HepG2 (cell line): ENCODE results near the gene OPRD1. TPM values are rescaled to one million over a fixed set of nuclear protein-coding genes. Genes with fewer than 3 reads are reported as not detected.

ENCODE experiments used
- AHR ChIP-seq: IDR thresholded peaks from 2 replicates; pipeline ENCODE4 v1.6.1; 2018; ENCODE audit warnings: missing genetic modification reagents, missing compliant biosample characterization
- ELF3 ChIP-seq: IDR thresholded peaks from 2 replicates; pipeline ENCODE4 v1.6.1; 2016; ENCODE audit warnings: missing genetic modification reagents, missing compliant biosample characterization
- HES4 ChIP-seq: sonication (generic); formaldehyde crosslinking; IDR thresholded peaks from 2 replicates; pipeline ENCODE4 v1.9.0; 2021; ENCODE audit warnings: mild to moderate bottlenecking, missing genetic modification reagents, borderline replicate concordance
- IRF2 ChIP-seq: IDR thresholded peaks from 2 replicates; pipeline ENCODE4 v1.6.1; 2018; ENCODE audit warnings: missing genetic modification reagents, missing compliant biosample characterization
- MIER3 ChIP-seq: IDR thresholded peaks from 2 replicates; pipeline ENCODE4 v1.6.1; 2016; ENCODE audit warnings: missing compliant biosample characterization, borderline replicate concordance
- PATZ1 ChIP-seq: sonication (generic); formaldehyde crosslinking; IDR thresholded peaks from 2 replicates; pipeline ENCODE4 v1.4.0; 2020; ENCODE audit warnings: missing genetic modification reagents
- SIN3B ChIP-seq: fragments of 150-350 bp; IDR thresholded peaks from 2 replicates; pipeline ENCODE4 v1.6.1; 2014; ENCODE audit warnings: low read length
- SMAD3 ChIP-seq: sonication (generic); formaldehyde crosslinking; IDR thresholded peaks from 2 replicates; pipeline ENCODE4 v1.4.0; 2020; ENCODE audit warnings: missing genetic modification reagents
- SMC3 ChIP-seq: IDR thresholded peaks from 2 replicates; pipeline ENCODE4 v1.6.1; 2011; ENCODE audit warnings: low read length, improper control_type of control experiment
- THRA ChIP-seq: sonication (generic); formaldehyde crosslinking; IDR thresholded peaks from 2 replicates; pipeline ENCODE4 v1.4.0; 2020; ENCODE audit warnings: missing genetic modification reagents, borderline replicate concordance
- ZFP91 ChIP-seq: sonication (generic); formaldehyde crosslinking; IDR thresholded peaks from 2 replicates; pipeline ENCODE4 v1.9.0; 2022; ENCODE audit warnings: missing genetic modification reagents, mild to moderate bottlenecking, borderline replicate concordance
- ZKSCAN1 ChIP-seq: fragments of 150-350 bp; IDR thresholded peaks from 2 replicates; pipeline ENCODE4 v1.6.1; 2014; ENCODE audit warnings: low read length
- ZMYM3 ChIP-seq: sonication (generic); formaldehyde crosslinking; IDR thresholded peaks from 2 replicates; pipeline ENCODE4 v1.5.1; 2020; ENCODE audit warnings: mild to moderate bottlenecking, missing genetic modification reagents
- ZNF101 ChIP-seq: sonication (generic); formaldehyde crosslinking; IDR thresholded peaks from 2 replicates; pipeline ENCODE4 v1.4.0; 2020; ENCODE audit warnings: mild to moderate bottlenecking, low read depth, missing genetic modification reagents, borderline replicate concordance
- ZNF224 ChIP-seq: sonication (generic); formaldehyde crosslinking; IDR thresholded peaks from 2 replicates; pipeline ENCODE4 v1.5.0; 2020; ENCODE audit warnings: mild to moderate bottlenecking, missing genetic modification reagents
- ZNF274 ChIP-seq: sonication (generic); formaldehyde crosslinking; IDR thresholded peaks from 2 replicates; pipeline ENCODE4 v1.5.1; 2020; ENCODE audit warnings: mild to moderate bottlenecking, missing genetic modification reagents
- ZNF350 ChIP-seq: sonication (generic); formaldehyde crosslinking; IDR thresholded peaks from 2 replicates; pipeline ENCODE4 v1.4.0; 2020; ENCODE audit warnings: mild to moderate bottlenecking, low read depth, missing genetic modification reagents, borderline replicate concordance
- ZNF589 ChIP-seq: sonication (generic); formaldehyde crosslinking; conservative IDR thresholded peaks from 2 replicates; pipeline ENCODE4 v1.8.0; 2022; ENCODE audit warnings: mild to moderate bottlenecking, moderate library complexity, missing genetic modification reagents
- ZNF614 ChIP-seq: IDR thresholded peaks from 2 replicates; pipeline ENCODE4 v1.6.1; 2018; ENCODE audit warnings: missing biosample characterization, missing genetic modification reagents, inconsistent platforms, borderline replicate concordance
- ZNF644 ChIP-seq: IDR thresholded peaks from 2 replicates; pipeline ENCODE4 v1.6.1; 2016; ENCODE audit warnings: low read depth
- ZNF839 ChIP-seq: sonication (generic); formaldehyde crosslinking; IDR thresholded peaks from 2 replicates; pipeline ENCODE4 v1.4.0; 2020; ENCODE audit warnings: missing genetic modification reagents, mild to moderate bottlenecking, borderline replicate concordance
- ZSCAN9 ChIP-seq: IDR thresholded peaks from 2 replicates; pipeline ENCODE4 v1.6.1; 2016; ENCODE audit warnings: borderline replicate concordance
- polyA plus RNA-seq, 8 experiments: library from polyadenylated mRNA; depleted of rRNA in 3 of 8; stranded (reverse) in 7 of 8; unstranded in 1 of 8; fragments of >200 nt; fragmentation: Illumina TruSeq in 4 of 8; extraction: Trizol in 4 of 8; gene quantifications; 2 replicates each; pipeline versions ENCODE4 v1.2.1 to v1.2.3, GENCODE V29; 2011 to 2016; ENCODE audit warnings: low read depth in 4 of 8, missing spikeins in 1 of 8, mixed read lengths in 1 of 8; ENCODE audit not compliant: insufficient read depth in 1 of 8
- total RNA-seq, 5 experiments: library from RNA; depleted of rRNA; stranded (reverse); fragments of >200 nt; fragmentation: Illumina TruSeq; extraction: Trizol; gene quantifications; 2 replicates each; pipeline ENCODE4 v1.2.3, GENCODE V29; 2016; ENCODE audit warnings: low read depth in 1 of 5
- TF ChIP-seq, protein P1 (sequence below): sonication (generic); formaldehyde crosslinking; IDR thresholded peaks from 2 replicates; pipeline ENCODE4 v1.4.0; 2020; ENCODE audit warnings: missing genetic modification reagents
- TF ChIP-seq, protein P2 (sequence below): IDR thresholded peaks from 2 replicates; pipeline ENCODE4 v1.6.1; 2018; ENCODE audit warnings: missing genetic modification reagents, mild to moderate bottlenecking, missing compliant biosample characterization

The OPRD1 gene
- total and polyA plus RNA-seq, 2 of the 13 experiments (the other 11 are each of a cell fraction or from before 2014, with no cell fraction given) = 0.02 to 0.03 TPM

- TF ChIP-seq SMAD3 (CRISPR knock-in tag) (0 out of 2 replicates have a peak, but pooled peaks have one; percentile 51), SMC3 (peak; percentile 91), MIER3 (CRISPR knock-in tag) (0 out of 2 replicates have a peak, but pooled peaks have one; percentile 32), HES4 (no peak), THRA (CRISPR knock-in tag) (peak; percentile 27; the same call in 1 of the 2 replicates), ZNF614 (CRISPR knock-in tag) (0 out of 2 replicates have a peak, but pooled peaks have one; percentile 54), ZNF644 (no peak), ZMYM3 (CRISPR knock-in tag) (peak; percentile 66; the same call in 1 of the 2 replicates), ZNF101 (CRISPR knock-in tag) (no peak), AHR (CRISPR knock-in tag) (peak; percentile 79; the same call in 1 of the 2 replicates), ELF3 (peak; percentile 95), ZNF350 (CRISPR knock-in tag) (peak; percentile 70; the same call in 1 of the 2 replicates), ZKSCAN1 (0 out of 2 replicates have a peak, but pooled peaks have one; percentile 16), ZNF274 (CRISPR knock-in tag) (0 out of 2 replicates have a peak, but pooled peaks have one; percentile 62), IRF2 (peak; percentile 84), ZSCAN9 (CRISPR knock-in tag) (no peak), ZNF589 (CRISPR knock-in tag) (no peak), ZNF224 (no peak), SIN3B (0 out of 2 replicates have a peak, but pooled peaks have one; percentile 50), ZNF839 (CRISPR knock-in tag) (peak; percentile 59; the same call in 1 of the 2 replicates), PATZ1 (peak; percentile 35; the same call in 1 of the 2 replicates), ZFP91 (CRISPR knock-in tag) (peak; percentile 57)
- TF ChIP-seq, protein P1, sequence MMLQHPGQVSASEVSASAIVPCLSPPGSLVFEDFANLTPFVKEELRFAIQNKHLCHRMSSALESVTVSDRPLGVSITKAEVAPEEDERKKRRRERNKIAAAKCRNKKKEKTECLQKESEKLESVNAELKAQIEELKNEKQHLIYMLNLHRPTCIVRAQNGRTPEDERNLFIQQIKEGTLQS (CRISPR knock-in tag) = no peak
- TF ChIP-seq, protein P2, sequence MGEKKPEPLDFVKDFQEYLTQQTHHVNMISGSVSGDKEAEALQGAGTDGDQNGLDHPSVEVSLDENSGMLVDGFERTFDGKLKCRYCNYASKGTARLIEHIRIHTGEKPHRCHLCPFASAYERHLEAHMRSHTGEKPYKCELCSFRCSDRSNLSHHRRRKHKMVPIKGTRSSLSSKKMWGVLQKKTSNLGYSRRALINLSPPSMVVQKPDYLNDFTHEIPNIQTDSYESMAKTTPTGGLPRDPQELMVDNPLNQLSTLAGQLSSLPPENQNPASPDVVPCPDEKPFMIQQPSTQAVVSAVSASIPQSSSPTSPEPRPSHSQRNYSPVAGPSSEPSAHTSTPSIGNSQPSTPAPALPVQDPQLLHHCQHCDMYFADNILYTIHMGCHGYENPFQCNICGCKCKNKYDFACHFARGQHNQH (CRISPR knock-in tag) = 0 out of 2 replicates have a peak, but pooled peaks have one; percentile 42
Observed at GRCh38 chr1:28882009-28882628, 70.1 kb downstream of the OPRD1 start (continued).
